HepG2 (cell line): Measurements from ENCODE around the gene PRKCE. TPM values are rescaled to one million over a fixed set of nuclear protein-coding genes. Genes with fewer than 3 reads are reported as not detected.

Source experiments
- ARNTL ChIP-seq: sonication (generic); formaldehyde crosslinking; IDR thresholded peaks from 2 replicates; pipeline ENCODE4 v1.4.0; 2020; ENCODE audit warnings: mild to moderate bottlenecking, missing genetic modification reagents
- BCL6 ChIP-seq: IDR thresholded peaks from 2 replicates; pipeline ENCODE4 v1.6.1; 2016; ENCODE audit warnings: missing genetic modification reagents, missing compliant biosample characterization
- DPF2 ChIP-seq: sonication (generic); formaldehyde crosslinking; IDR thresholded peaks from 2 replicates; pipeline ENCODE4 v1.4.0; 2020; ENCODE audit warnings: mild to moderate bottlenecking, low read depth, missing genetic modification reagents, borderline replicate concordance
- FOXK1 ChIP-seq: sonication (generic); formaldehyde crosslinking; IDR thresholded peaks from 2 replicates; pipeline ENCODE4 v1.4.0; 2020; ENCODE audit warnings: low read depth, missing genetic modification reagents, borderline replicate concordance
- GABPA ChIP-seq, 2 experiments: IDR thresholded peaks; 2 replicates each; pipeline ENCODE4 v1.6.1; 2011 to 2016; ENCODE audit warnings: low read depth in 2 of 2, low read length in 1 of 2, missing biosample characterization in 1 of 2, missing genetic modification characterization in 1 of 2
- HOXA9 ChIP-seq: sonication (generic); formaldehyde crosslinking; IDR thresholded peaks from 2 replicates; pipeline ENCODE4 v1.8.1; 2022; ENCODE audit warnings: missing genetic modification reagents, mild to moderate bottlenecking, moderate library complexity, borderline replicate concordance
- KDM3A ChIP-seq: IDR thresholded peaks from 2 replicates; pipeline ENCODE4 v1.6.1; 2018; ENCODE audit warnings: low read depth, missing compliant biosample characterization
- KMT2B ChIP-seq: IDR thresholded peaks from 2 replicates; pipeline ENCODE4 v1.6.1; 2016; ENCODE audit warnings: missing genetic modification reagents, missing compliant biosample characterization
- MAX ChIP-seq: IDR thresholded peaks from 2 replicates; pipeline ENCODE4 v1.6.1; 2012; ENCODE audit warnings: inconsistent platforms
- MLX ChIP-seq: IDR thresholded peaks from 2 replicates; pipeline ENCODE4 v1.6.1; 2016
- NFKBIZ ChIP-seq: IDR thresholded peaks from 2 replicates; pipeline ENCODE4 v1.6.1; 2018; ENCODE audit warnings: missing genetic modification reagents, missing compliant biosample characterization
- ONECUT2 ChIP-seq: sonication (generic); formaldehyde crosslinking; IDR thresholded peaks from 2 replicates; pipeline ENCODE4 v1.4.0; 2020; ENCODE audit warnings: missing genetic modification reagents
- PHF21A ChIP-seq: sonication (generic); formaldehyde crosslinking; IDR thresholded peaks from 2 replicates; pipeline ENCODE4 v1.5.0; 2020; ENCODE audit warnings: mild to moderate bottlenecking, missing genetic modification reagents
- PITX1 ChIP-seq: sonication (generic); formaldehyde crosslinking; IDR thresholded peaks from 2 replicates; pipeline ENCODE4 v1.5.1; 2020; ENCODE audit warnings: mild to moderate bottlenecking, missing genetic modification reagents
- SAP130 ChIP-seq: IDR thresholded peaks from 2 replicates; pipeline ENCODE4 v1.6.1; 2016; ENCODE audit warnings: low read depth
- SKI ChIP-seq: fragments of 450-650 bp; IDR thresholded peaks from one replicate; pipeline ENCODE4 v1.6.1; 2018; ENCODE audit warnings: mild to moderate bottlenecking; ENCODE audit not compliant: partially characterized antibody
- ZHX2 ChIP-seq, 2 experiments: sonication (generic) in 1 of 2; formaldehyde crosslinking in 1 of 2; IDR thresholded peaks; 2 replicates each; pipeline versions ENCODE4 v1.6.1 to v1.9.0; 2014 to 2022; ENCODE audit warnings: antibody characterized with exemption in 1 of 2, borderline replicate concordance in 1 of 2, inconsistent platforms in 1 of 2, low read depth in 1 of 2, missing genetic modification reagents in 1 of 2
- ZNF281 ChIP-seq: sonication (generic); formaldehyde crosslinking; IDR thresholded peaks from 2 replicates; pipeline ENCODE4 v1.4.0; 2020; ENCODE audit warnings: missing genetic modification reagents, borderline replicate concordance
- ZNF775 ChIP-seq: sonication (generic); formaldehyde crosslinking; IDR thresholded peaks from 2 replicates; pipeline ENCODE4 v1.4.0; 2020; ENCODE audit warnings: missing genetic modification reagents, mild to moderate bottlenecking, moderate library complexity, borderline replicate concordance
- ZSCAN22 ChIP-seq: sonication (generic); formaldehyde crosslinking; IDR thresholded peaks from 2 replicates; pipeline ENCODE4 v1.4.0; 2020; ENCODE audit warnings: mild to moderate bottlenecking, missing genetic modification reagents
- polyA plus RNA-seq, 8 experiments: library from polyadenylated mRNA; depleted of rRNA in 3 of 8; stranded (reverse) in 7 of 8; unstranded in 1 of 8; fragments of >200 nt; fragmentation: Illumina TruSeq in 4 of 8; extraction: Trizol in 4 of 8; gene quantifications; 2 replicates each; pipeline versions ENCODE4 v1.2.1 to v1.2.3, GENCODE V29; 2011 to 2016; ENCODE audit warnings: low read depth in 4 of 8, missing spikeins in 1 of 8, mixed read lengths in 1 of 8; ENCODE audit not compliant: insufficient read depth in 1 of 8
- total RNA-seq, 5 experiments: library from RNA; depleted of rRNA; stranded (reverse); fragments of >200 nt; fragmentation: Illumina TruSeq; extraction: Trizol; gene quantifications; 2 replicates each; pipeline ENCODE4 v1.2.3, GENCODE V29; 2016; ENCODE audit warnings: low read depth in 1 of 5

Gene PRKCE
- total and polyA plus RNA-seq, 2 of the 13 experiments (the other 11 are each of a cell fraction or from before 2014, with no cell fraction given): 1.0 to 3.9 TPM

DNA sequence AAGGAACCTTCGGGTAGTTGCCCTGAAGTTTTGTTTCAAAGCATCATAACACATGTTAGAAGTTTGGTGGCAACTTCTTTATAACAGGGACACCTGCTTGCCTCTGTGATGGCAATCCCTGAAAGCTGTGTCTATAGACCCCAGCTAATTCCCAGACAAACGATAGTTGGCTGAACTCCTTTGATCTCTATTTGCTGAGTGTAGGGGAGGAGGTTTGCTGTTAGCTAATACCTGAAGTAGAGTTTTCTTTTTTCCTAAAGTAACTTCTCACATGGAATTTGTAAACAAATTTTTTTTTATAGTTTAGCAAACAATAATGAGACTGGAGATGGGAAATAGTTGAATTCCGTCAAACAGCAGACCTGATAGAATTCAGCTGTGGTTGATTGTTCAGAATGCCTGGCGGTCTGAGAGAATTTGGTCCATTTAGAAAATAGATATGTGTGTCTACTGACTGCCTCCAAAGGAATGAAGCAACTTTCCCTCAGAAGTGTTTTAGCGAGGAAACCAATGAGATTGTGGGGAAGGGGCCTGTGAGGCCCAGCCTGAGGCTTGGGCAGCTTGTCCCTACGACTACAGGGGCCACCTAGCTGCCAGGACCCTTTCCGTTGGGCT lies 522.3 kb downstream of the PRKCE start (continued):
- TF ChIP-seq MAX: peak; percentile 35; the same call in 1 of the 2 replicates
- no peak for TF ChIP-seq HOXA9 (CRISPR knock-in tag)
- TF ChIP-seq ZHX2 (IDR thresholded peaks at IDR 0.05; ENCODE audit: low read depth): no peak
- TF ChIP-seq ZHX2 (CRISPR knock-in tag; IDR thresholded peaks at IDR 0.05; ENCODE audit: borderline replicate concordance): 0 out of 2 replicates have a peak, but pooled peaks have one; percentile 28
- no peak; the same call in 1 of the 2 replicates for TF ChIP-seq KDM3A (CRISPR knock-in tag)
- TF ChIP-seq BCL6: peak; percentile 98
- TF ChIP-seq ARNTL (CRISPR knock-in tag): peak; percentile 57; the same call in 1 of the 2 replicates
- TF ChIP-seq ZNF775 (CRISPR knock-in tag): peak; percentile 80; the same call in 1 of the 2 replicates
- peak; percentile 100 for TF ChIP-seq PITX1
- TF ChIP-seq ZNF281 (CRISPR knock-in tag): 0 out of 2 replicates have a peak, but pooled peaks have one; percentile 60
- TF ChIP-seq SAP130 (CRISPR knock-in tag): 0 out of 2 replicates have a peak, but pooled peaks have one; percentile 36
- TF ChIP-seq ZSCAN22 (CRISPR knock-in tag): no peak
- peak; percentile 28; the same call in 1 of the 2 replicates for TF ChIP-seq FOXK1 (CRISPR knock-in tag)
- peak; percentile 37; the same call in 1 of the 2 replicates for TF ChIP-seq ONECUT2 (CRISPR knock-in tag)
- TF ChIP-seq PHF21A (CRISPR knock-in tag): peak; percentile 45; the same call in 1 of the 2 replicates
- 0 out of 2 replicates have a peak, but pooled peaks have one; percentile 33 for TF ChIP-seq NFKBIZ (CRISPR knock-in tag)
- TF ChIP-seq MLX (CRISPR knock-in tag): peak; percentile 60; the same call in 1 of the 2 replicates
- no peak for TF ChIP-seq GABPA (IDR thresholded peaks at IDR 0.05; ENCODE audit: low read depth, low read length)
- no peak for TF ChIP-seq GABPA (CRISPR knock-in tag; IDR thresholded peaks at IDR 0.05; ENCODE audit: low read depth)
- no peak for TF ChIP-seq KMT2B (CRISPR knock-in tag)
- TF ChIP-seq SKI: peak; percentile 65
- TF ChIP-seq DPF2: 0 out of 2 replicates have a peak, but pooled peaks have one; percentile 23
